Natural killer cell (primary cell): ENCODE results near the gene SHMT2. TPM values are rescaled to one million over a fixed set of nuclear protein-coding genes. Genes with fewer than 3 reads are reported as not detected.
A peak's percentile ranks its signal among the peaks of the same experiment; 100 is the strongest.

Experiments
- ATAC-seq, 3 donors: fragments of 150-1000 bp in 2 of 3; fragments of 200-7000 bp in 1 of 3; cut with Tn5 transposase; 1 replicate in 1 of 3; 2 replicates in 2 of 3; pipeline ENCODE4 v1.10.0; 2021; ENCODE audit warnings: mild to moderate bottlenecking in 2 of 3, moderate library complexity in 2 of 3
- DNase-seq, 2 donors: peaks; one replicate each; pipeline versions ENCODE4 v3.0.0 to v3.0.0-alpha.2; 2013 to 2021; ENCODE audit warnings: mixed read lengths in 1 of 2
- H3K27ac ChIP-seq: one replicate; pipeline ENCODE4 v1.5.1; 2013; ENCODE audit warnings: mild to moderate bottlenecking, low read length
- H3K27me3 ChIP-seq: one replicate; pipeline ENCODE4 v1.6.1; 2013; ENCODE audit warnings: low read length; ENCODE audit not compliant: control insufficient read depth, insufficient read depth
- H3K36me3 ChIP-seq: one replicate; pipeline ENCODE4 v1.6.1; 2013; ENCODE audit warnings: low read length; ENCODE audit not compliant: control insufficient read depth, insufficient read depth
- H3K4me1 ChIP-seq: one replicate; pipeline ENCODE4 v1.6.1; 2013; ENCODE audit warnings: low read length; ENCODE audit not compliant: control insufficient read depth, insufficient read depth
- H3K4me3 ChIP-seq: one replicate; pipeline ENCODE4 v1.5.1; 2013; ENCODE audit warnings: low read length
- H3K9me3 ChIP-seq: one replicate; pipeline ENCODE4 v1.6.1; 2013; ENCODE audit warnings: low read length; ENCODE audit not compliant: control insufficient read depth, insufficient read depth
- H3K27ac Mint-ChIP-seq, 2 donors: one replicate each; pipeline ENCODE4 v1.8.0; 2022; ENCODE audit warnings: mild to moderate bottlenecking in 2 of 2, mixed read lengths in 2 of 2, moderate library complexity in 1 of 2
- H3K27me3 Mint-ChIP-seq, 2 donors: one replicate each; pipeline ENCODE4 v1.8.0; 2022; ENCODE audit warnings: low read depth in 2 of 2, mixed read lengths in 2 of 2
- H3K36me3 Mint-ChIP-seq: one replicate; pipeline ENCODE4 v1.8.0; 2022; ENCODE audit warnings: mixed read lengths
- H3K4me1 Mint-ChIP-seq, 2 donors: one replicate each; pipeline ENCODE4 v1.8.0; 2022; ENCODE audit warnings: mixed read lengths in 2 of 2
- H3K4me3 Mint-ChIP-seq: one replicate; pipeline ENCODE4 v1.8.0; 2022; ENCODE audit warnings: mild to moderate bottlenecking, moderate library complexity, mixed read lengths
- H3K9me3 Mint-ChIP-seq, 2 donors: one replicate each; pipeline ENCODE4 v1.8.0; 2022; ENCODE audit warnings: mixed read lengths in 2 of 2
- CTCF ChIP-seq: fragments of 200-600 bp; IDR thresholded peaks from one replicate; pipeline ENCODE4 v1.8.0; 2022; ENCODE audit warnings: antibody characterized with exemption
- WGBS: methylation state at CpG from one replicate; pipeline ENCODE4 v1.1.7; 2013; ENCODE audit warnings: missing lambda C conversion rate; ENCODE audit not compliant: insufficient coverage; 5-methylcytosine and 5-hydroxymethylcytosine counted together
- intact Hi-C: fragments of 100-400 bp; cut with micrococcal nuclease; formaldehyde crosslinking; loops from one replicate; pipeline ENCODE4 v1.14.2; 2022
- total RNA-seq, 4 donors: library from RNA; stranded (reverse); fragments of 120-200 nt in 1 of 4; gene quantifications; one replicate each; pipeline versions ENCODE4 v1.2.3 to v1.2.4, GENCODE V29; 2013 to 2022

Gene SHMT2
- total RNA-seq, 3 donors from 2014 or later (not counting 1 experiment from before 2014, with no cell fraction given) = 28.6 to 39.3 (median 34.9) TPM

GRCh38 chr12:57240926-57241401, 11.5 kb downstream of the SHMT2 start:
- peaks cover 74% of the 10 kb centered on the region for H3K27me3 ChIP-seq
- Mint-ChIP-seq H3K4me1 (peaks cover 45 to 79% of the 10 kb centered on the region in 2 donors), H3K9me3 (no peaks in the 10 kb centered on the region), H3K27me3 (peaks cover 61 to 72% of the 10 kb centered on the region in 2 donors), H3K36me3 (no peaks in the 10 kb centered on the region), H3K27ac (peak overlapping the region; percentile 45 to 64), H3K4me3 (peak overlapping the region; percentile 88)
- no peak for ATAC-seq
- H3K36me3 ChIP-seq = no peaks in the 10 kb centered on the region
- H3K27ac ChIP-seq = no peak overlapping the region
- intact Hi-C loops = no loop called here
- H3K9me3 ChIP-seq = no peaks in the 10 kb centered on the region
- 9% methylated on average over 16 of the region's 19 CpGs for WGBS
- no peak overlapping the region for H3K4me3 ChIP-seq
- H3K4me1 ChIP-seq = peaks cover 81% of the 10 kb centered on the region
- peak in 1 of 2 donors; percentile 43 for DNase-seq
- TF ChIP-seq CTCF = no peak

- no peak for ATAC-seq
- Mint-ChIP-seq H3K9me3 (no peaks in the 10 kb centered on the region), H3K36me3 (no peaks in the 10 kb centered on the region), H3K4me3 (peak overlapping the region; percentile 56), H3K27ac (no peak overlapping the region), H3K4me1 (peaks cover 45 to 72% of the 10 kb centered on the region in 2 donors), H3K27me3 (peaks cover 61 to 65% of the 10 kb centered on the region in 2 donors)
- TF ChIP-seq CTCF = no peak
- 11% methylated on average over 47 of the region's 48 CpGs for WGBS
- DNase-seq = peak in 1 of 2 donors; percentile 35
- no peaks in the 10 kb centered on the region for H3K9me3 ChIP-seq
- intact Hi-C loops = no loop called here
- H3K36me3 ChIP-seq = no peaks in the 10 kb centered on the region
- H3K4me3 ChIP-seq = no peak overlapping the region
- H3K4me1 ChIP-seq = peaks cover 74% of the 10 kb centered on the region
- no peak overlapping the region for H3K27ac ChIP-seq
- H3K27me3 ChIP-seq = peaks cover 67% of the 10 kb centered on the region
Observed at GRCh38 chr12:57241402-57242310, 12.1 kb downstream of the SHMT2 start.

DNA sequence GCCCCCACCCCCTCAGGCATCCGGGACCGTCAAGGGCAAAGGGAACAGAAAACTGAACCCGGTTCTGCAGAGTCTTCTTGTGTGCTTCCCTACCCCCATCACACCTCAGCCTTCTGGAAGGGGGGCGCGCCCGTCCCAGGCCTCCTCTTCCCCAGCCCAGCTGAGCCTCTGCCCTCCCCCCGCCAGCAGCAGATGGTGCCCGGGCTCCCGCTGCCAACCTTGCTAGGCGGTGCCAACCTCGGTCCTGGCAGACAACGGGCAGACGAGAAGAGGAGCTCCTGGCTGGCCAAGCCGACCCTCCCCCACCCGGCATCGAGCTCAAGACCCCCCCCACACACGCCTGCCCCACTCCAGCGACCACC, 12.8 kb downstream of the SHMT2 start:
- no peak for ATAC-seq
- Mint-ChIP-seq H3K36me3 (no peaks in the 10 kb centered on the region), H3K4me3 (peak overlapping the region; percentile 72), H3K9me3 (no peaks in the 10 kb centered on the region), H3K27me3 (peaks cover 54 to 58% of the 10 kb centered on the region in 2 donors), H3K27ac (peak overlapping the region in 1 of 2 donors; percentile 65), H3K4me1 (peaks cover 45 to 72% of the 10 kb centered on the region in 2 donors)
- no peak overlapping the region for H3K27ac ChIP-seq
- no peak for TF ChIP-seq CTCF
- no peaks in the 10 kb centered on the region for H3K36me3 ChIP-seq
- peak in 1 of 2 donors; percentile 41 for DNase-seq
- peaks cover 68% of the 10 kb centered on the region for H3K4me1 ChIP-seq
- H3K27me3 ChIP-seq = peaks cover 60% of the 10 kb centered on the region
- intact Hi-C loops = no loop called here
- WGBS = 2% methylated on average over 18 of the region's 18 CpGs
- H3K9me3 ChIP-seq = no peaks in the 10 kb centered on the region
- H3K4me3 ChIP-seq = no peak overlapping the region
